Hepatocyte (in vitro differentiated cells): ENCODE results near the gene MAPK6. TPM values are rescaled to one million over a fixed set of nuclear protein-coding genes. Genes with fewer than 3 reads are reported as not detected.

Experiments
- DNase-seq: peaks from one replicate; pipeline ENCODE4 v3.0.0-alpha.2; 2016; ENCODE audit warnings: low spot score
- H2AFZ ChIP-seq: fragments of 200-600 bp; sonication (generic); 2 replicates; pipeline ENCODE4 v1.6.0; 2016; ENCODE audit warnings: antibody characterized with exemption, mild to moderate bottlenecking
- H3K27ac ChIP-seq: fragments of 200-600 bp; sonication (generic); 2 replicates; pipeline ENCODE4 v1.5.1; 2016; ENCODE audit warnings: mild to moderate bottlenecking
- H3K27me3 ChIP-seq: fragments of 200-600 bp; sonication (generic); 2 replicates; pipeline ENCODE4 v1.6.1; 2016
- H3K36me3 ChIP-seq: fragments of 200-600 bp; sonication (generic); replicated peaks from 2 replicates; pipeline ENCODE4 v1.5.1; 2016; ENCODE audit warnings: low read depth; ENCODE audit not compliant: insufficient read depth
- H3K4me1 ChIP-seq: fragments of 200-600 bp; sonication (generic); 2 replicates; pipeline ENCODE4 v1.5.1; 2016; ENCODE audit warnings: mild to moderate bottlenecking, moderate library complexity; ENCODE audit not compliant: insufficient read depth
- H3K4me2 ChIP-seq: fragments of 200-600 bp; sonication (generic); 2 replicates; pipeline ENCODE4 v1.6.0; 2016
- H3K4me3 ChIP-seq: fragments of 200-600 bp; sonication (generic); 2 replicates; pipeline ENCODE4 v1.5.1; 2016; ENCODE audit warnings: mild to moderate bottlenecking
- H3K79me2 ChIP-seq: fragments of 200-600 bp; sonication (generic); 2 replicates; pipeline ENCODE4 v1.6.0; 2017; ENCODE audit warnings: mild to moderate bottlenecking
- H3K9me2 ChIP-seq: fragments of 200-600 bp; sonication (generic); replicated peaks from 2 replicates; pipeline ENCODE4 v1.6.0; 2017; ENCODE audit warnings: mild to moderate bottlenecking; ENCODE audit not compliant: insufficient read depth
- H3K9me3 ChIP-seq: fragments of 200-600 bp; sonication (generic); 2 replicates; pipeline ENCODE4 v1.5.1; 2016; ENCODE audit warnings: low read depth, mild to moderate bottlenecking
- H4K20me1 ChIP-seq: fragments of 200-600 bp; sonication (generic); 2 replicates; pipeline ENCODE4 v1.6.0; 2016; ENCODE audit warnings: mild to moderate bottlenecking; ENCODE audit not compliant: insufficient read depth, poor library complexity, severe bottlenecking
- EZH2 ChIP-seq: fragments of 200-600 bp; sonication (generic); IDR thresholded peaks from 2 replicates; pipeline ENCODE4 v1.6.1; 2016; ENCODE audit warnings: antibody characterized with exemption, mild to moderate bottlenecking, borderline replicate concordance
- EZH2phosphoT487 ChIP-seq: fragments of 200-600 bp; sonication (generic); IDR thresholded peaks from one replicate; pipeline ENCODE4 v1.6.1; 2018; ENCODE audit warnings: antibody characterized with exemption, mild to moderate bottlenecking, low read depth, moderate library complexity; ENCODE audit not compliant: unreplicated experiment, severe bottlenecking
- whole genome bisulfite sequencing: methylation state at CpG from one replicate; pipeline ENCODE4 v1.1.6; 2016; ENCODE audit warnings: low lambda C conversion rate; ENCODE audit errors: missing lambda C conversion rate; 5-methylcytosine and 5-hydroxymethylcytosine counted together
- polyA plus RNA-seq: library from polyadenylated mRNA; unstranded; fragments of >200 nt; fragmentation: Nextera tagmentation; extraction: Ambion mirVana; gene quantifications from 2 replicates; pipeline ENCODE4 v1.2.1, GENCODE V29; 2016
- total RNA-seq: library from RNA; depleted of rRNA; stranded (reverse); fragments of >200 nt; gene quantifications from 2 replicates; pipeline ENCODE4 v1.2.3, GENCODE V29; 2014
- TF ChIP-seq, protein P1 (sequence below): fragments of 200-600 bp; sonication (generic); IDR thresholded peaks from 2 replicates; pipeline ENCODE4 v1.5.1; 2016; ENCODE audit warnings: antibody characterized with exemption, mild to moderate bottlenecking; ENCODE audit not compliant: poor library complexity

The MAPK6 gene
- total and polyA plus RNA-seq, 2 experiments from 2014 or later: 37.8 to 123 TPM

DNA sequence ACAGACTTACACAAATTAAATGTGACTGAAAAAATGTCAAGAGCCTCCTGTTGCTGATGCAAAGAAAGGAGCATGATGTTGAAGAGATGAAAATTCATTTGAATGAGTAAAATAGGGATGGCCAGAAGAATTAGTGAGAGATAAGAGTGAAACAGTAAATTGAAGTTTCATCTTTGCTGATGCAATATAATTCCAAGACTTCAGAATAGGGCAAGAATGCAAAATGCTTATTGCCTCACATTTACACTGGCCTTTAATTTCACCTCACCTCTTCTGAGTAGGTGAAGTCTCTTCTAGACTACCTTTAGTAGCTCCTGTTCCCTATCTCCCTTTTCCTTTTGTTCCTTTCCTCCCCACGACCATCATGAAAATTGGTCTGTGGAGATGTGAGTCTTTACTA lies 15.3 kb upstream of the MAPK6 start:
- 90% methylated on average over 1 of the region's 1 CpG for WGBS

GRCh38 chr15:52004806-52005205 lies 14.2 kb upstream of the MAPK6 start:
- Histone ChIP-seq H3K4me3 (no peak overlapping the region), H3K9me2 (no peaks in the 10 kb centered on the region), H3K27ac (no peak overlapping the region), H4K20me1 (no peaks in the 10 kb centered on the region), H3K79me2 (no peaks in the 10 kb centered on the region), H3K4me2 (no peak overlapping the region), H3K4me1 (no peaks in the 10 kb centered on the region), H3K9me3 (no peaks in the 10 kb centered on the region), H3K36me3 (no peaks in the 10 kb centered on the region), H3K27me3 (no peaks in the 10 kb centered on the region), H2AFZ (no peak overlapping the region)
- no peak for TF ChIP-seq EZH2phosphoT487
- TF ChIP-seq, protein P1, sequence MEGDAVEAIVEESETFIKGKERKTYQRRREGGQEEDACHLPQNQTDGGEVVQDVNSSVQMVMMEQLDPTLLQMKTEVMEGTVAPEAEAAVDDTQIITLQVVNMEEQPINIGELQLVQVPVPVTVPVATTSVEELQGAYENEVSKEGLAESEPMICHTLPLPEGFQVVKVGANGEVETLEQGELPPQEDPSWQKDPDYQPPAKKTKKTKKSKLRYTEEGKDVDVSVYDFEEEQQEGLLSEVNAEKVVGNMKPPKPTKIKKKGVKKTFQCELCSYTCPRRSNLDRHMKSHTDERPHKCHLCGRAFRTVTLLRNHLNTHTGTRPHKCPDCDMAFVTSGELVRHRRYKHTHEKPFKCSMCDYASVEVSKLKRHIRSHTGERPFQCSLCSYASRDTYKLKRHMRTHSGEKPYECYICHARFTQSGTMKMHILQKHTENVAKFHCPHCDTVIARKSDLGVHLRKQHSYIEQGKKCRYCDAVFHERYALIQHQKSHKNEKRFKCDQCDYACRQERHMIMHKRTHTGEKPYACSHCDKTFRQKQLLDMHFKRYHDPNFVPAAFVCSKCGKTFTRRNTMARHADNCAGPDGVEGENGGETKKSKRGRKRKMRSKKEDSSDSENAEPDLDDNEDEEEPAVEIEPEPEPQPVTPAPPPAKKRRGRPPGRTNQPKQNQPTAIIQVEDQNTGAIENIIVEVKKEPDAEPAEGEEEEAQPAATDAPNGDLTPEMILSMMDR: no peak
- no peak for TF ChIP-seq EZH2
- 92% methylated on average over 6 of the region's 6 CpGs for WGBS
- DNase-seq: no peak

More for the DNA sequence above, 15.3 kb upstream of the MAPK6 start:
- Histone ChIP-seq H3K4me1 (no peaks in the 10 kb centered on the region), H3K27ac (no peak overlapping the region), H3K9me2 (no peaks in the 10 kb centered on the region), H2AFZ (no peak overlapping the region), H4K20me1 (no peaks in the 10 kb centered on the region), H3K36me3 (no peaks in the 10 kb centered on the region), H3K4me2 (no peak overlapping the region), H3K27me3 (no peaks in the 10 kb centered on the region), H3K79me2 (no peaks in the 10 kb centered on the region), H3K4me3 (no peak overlapping the region), H3K9me3 (no peaks in the 10 kb centered on the region)
- TF ChIP-seq EZH2phosphoT487 (no peak), EZH2 (no peak)
- TF ChIP-seq, protein P1: no peak
- no peak for DNase-seq

- no peaks in the 10 kb centered on the region for H3K4me1 ChIP-seq
- H3K79me2 ChIP-seq: no peaks in the 10 kb centered on the region
- no peaks in the 10 kb centered on the region for H3K9me2 ChIP-seq
- no peak for TF ChIP-seq EZH2phosphoT487
- no peak for TF ChIP-seq EZH2
- TF ChIP-seq, protein P1: no peak
- DNase-seq: no peak
- no peaks in the 10 kb centered on the region for H3K36me3 ChIP-seq
- 86% methylated on average over 5 of the region's 5 CpGs for WGBS
- H3K4me3 ChIP-seq: no peak overlapping the region
- H3K9me3 ChIP-seq: no peaks in the 10 kb centered on the region
- H3K4me2 ChIP-seq: no peak overlapping the region
- H4K20me1 ChIP-seq: no peaks in the 10 kb centered on the region
- H3K27ac ChIP-seq: no peak overlapping the region
- no peak overlapping the region for H2AFZ ChIP-seq
- H3K27me3 ChIP-seq: no peaks in the 10 kb centered on the region
Measured at GRCh38 chr15:52005748-52006701, 13.0 kb upstream of the MAPK6 start.
